Neural cell (in vitro differentiated cells): ENCODE results near the gene ARHGEF12. TPM values are rescaled to one million over a fixed set of nuclear protein-coding genes. Genes with fewer than 3 reads are reported as not detected.

Experiments
- H2AFZ ChIP-seq: fragments of 200-600, 300-800 bp; sonication (generic), shearing (Covaris generic); 2 replicates; pipeline ENCODE4 v1.6.0; 2014; ENCODE audit warnings: low read depth, mild to moderate bottlenecking, antibody characterized with exemption, low read length, moderate library complexity
- H3F3A ChIP-seq: fragments of 200-600 bp; shearing (Covaris generic); 2 replicates; pipeline ENCODE4 v1.6.1; 2016; ENCODE audit warnings: mild to moderate bottlenecking, moderate library complexity, mixed read lengths, antibody characterized with exemption, low read length; ENCODE audit not compliant: insufficient read depth, poor library complexity, severe bottlenecking
- H3K27ac ChIP-seq: fragments of 200-600, 300-800 bp; sonication (generic), shearing (Covaris generic); 2 replicates; pipeline ENCODE4 v1.5.1; 2014; ENCODE audit warnings: mild to moderate bottlenecking, low read length, moderate library complexity
- H3K27me3 ChIP-seq: fragments of 300-800, 200-600 bp; sonication (generic), shearing (Covaris generic); 2 replicates; pipeline ENCODE4 v1.6.0; 2014; ENCODE audit warnings: mild to moderate bottlenecking, low read depth, low read length, moderate library complexity; ENCODE audit not compliant: insufficient read depth
- H3K36me3 ChIP-seq: fragments of 300-800, 200-600 bp; sonication (generic), shearing (Covaris generic); 2 replicates; pipeline ENCODE4 v1.5.1; 2014; ENCODE audit warnings: mild to moderate bottlenecking, antibody characterized with exemption, low read length, moderate library complexity; ENCODE audit not compliant: insufficient read depth
- H3K4me2 ChIP-seq: fragments of 300-800, 200-600 bp; sonication (generic), shearing (Covaris generic); 2 replicates; pipeline ENCODE4 v1.6.0; 2014; ENCODE audit warnings: mild to moderate bottlenecking, low read length
- H3K4me3 ChIP-seq: fragments of 300-800, 200-600 bp; sonication (generic), shearing (Covaris generic); 2 replicates; pipeline ENCODE4 v1.5.1; 2014; ENCODE audit warnings: mild to moderate bottlenecking, low read length, moderate library complexity
- H3K79me2 ChIP-seq: fragments of 200-600 bp; shearing (Covaris generic); replicated peaks from 2 replicates; pipeline ENCODE4 v1.6.0; 2014; ENCODE audit warnings: mild to moderate bottlenecking, low read length, moderate library complexity; ENCODE audit not compliant: insufficient read depth
- H3K9ac ChIP-seq: fragments of 300-800, 200-600 bp; sonication (generic), shearing (Covaris generic); 2 replicates; pipeline ENCODE4 v1.6.1; 2016; ENCODE audit warnings: mild to moderate bottlenecking, low read length, mixed read lengths
- H3K9me2 ChIP-seq: fragments of 200-600 bp; shearing (Covaris generic); 2 replicates; pipeline ENCODE4 v1.6.1; 2016; ENCODE audit warnings: mild to moderate bottlenecking, low read length, mixed read lengths; ENCODE audit not compliant: insufficient read depth
- H3K9me3 ChIP-seq: fragments of 200-600, 300-800 bp; sonication (generic), shearing (Covaris generic); 2 replicates; pipeline ENCODE4 v1.6.1; 2016; ENCODE audit warnings: mild to moderate bottlenecking, mixed run types, low read length, moderate library complexity, mixed read lengths
- H4K20me1 ChIP-seq: fragments of 200-600 bp; shearing (Covaris generic); 2 replicates; pipeline ENCODE4 v1.6.1; 2016; ENCODE audit warnings: mild to moderate bottlenecking, mixed run types; ENCODE audit not compliant: insufficient read depth
- EP300 ChIP-seq: fragments of 450-650 bp; conservative IDR thresholded peaks from 2 replicates; pipeline ENCODE4 v1.6.1; 2014; ENCODE audit warnings: antibody characterized with exemption, mild to moderate bottlenecking, moderate library complexity; ENCODE audit not compliant: poor library complexity, severe bottlenecking
- EZH2 ChIP-seq: fragments of 200-600, 300-800 bp; shearing (Covaris generic), sonication (generic); IDR thresholded peaks from 2 replicates; pipeline ENCODE4 v1.6.1; 2014; ENCODE audit warnings: antibody characterized with exemption, low read length, borderline replicate concordance, mild to moderate bottlenecking; ENCODE audit not compliant: insufficient read depth, poor library complexity, severe bottlenecking
- MXI1 ChIP-seq: fragments of 450-650 bp; conservative IDR thresholded peaks from 2 replicates; pipeline ENCODE4 v1.6.1; 2014; ENCODE audit warnings: antibody characterized with exemption, mild to moderate bottlenecking; ENCODE audit not compliant: poor library complexity, severe bottlenecking
- POLR2AphosphoS5 ChIP-seq: IDR thresholded peaks from 2 replicates; pipeline ENCODE4 v1.6.1; 2012
- RAD21 ChIP-seq: fragments of 450-650 bp; conservative IDR thresholded peaks from 2 replicates; pipeline ENCODE4 v1.6.1; 2014; ENCODE audit warnings: antibody characterized with exemption, mild to moderate bottlenecking, moderate library complexity
- SMC3 ChIP-seq: fragments of 450-650 bp; conservative IDR thresholded peaks from 2 replicates; pipeline ENCODE4 v1.6.1; 2014; ENCODE audit warnings: antibody characterized with exemption, mild to moderate bottlenecking, moderate library complexity; ENCODE audit not compliant: poor library complexity
- TAF1 ChIP-seq: IDR thresholded peaks from 2 replicates; pipeline ENCODE4 v1.6.1; 2012; ENCODE audit warnings: low read depth
- polyA plus RNA-seq: library from polyadenylated mRNA; depleted of rRNA; stranded (reverse); fragments of >200 nt; gene quantifications from 2 replicates; pipeline ENCODE4 v1.2.3, GENCODE V29; 2014
- TF ChIP-seq, protein P1 (sequence below): fragments of 450-650 bp; IDR thresholded peaks from 2 replicates; pipeline ENCODE4 v1.5.1; 2014; ENCODE audit warnings: antibody characterized with exemption, mild to moderate bottlenecking, moderate library complexity; ENCODE audit not compliant: poor library complexity, severe bottlenecking
- TF ChIP-seq, protein P2 (sequence below): IDR thresholded peaks from 2 replicates; pipeline ENCODE4 v1.6.1; 2012; ENCODE audit warnings: borderline replicate concordance

ARHGEF12 gene
- polyA plus RNA-seq, 1 donor from 2014 or later: 93.4 TPM

DNA sequence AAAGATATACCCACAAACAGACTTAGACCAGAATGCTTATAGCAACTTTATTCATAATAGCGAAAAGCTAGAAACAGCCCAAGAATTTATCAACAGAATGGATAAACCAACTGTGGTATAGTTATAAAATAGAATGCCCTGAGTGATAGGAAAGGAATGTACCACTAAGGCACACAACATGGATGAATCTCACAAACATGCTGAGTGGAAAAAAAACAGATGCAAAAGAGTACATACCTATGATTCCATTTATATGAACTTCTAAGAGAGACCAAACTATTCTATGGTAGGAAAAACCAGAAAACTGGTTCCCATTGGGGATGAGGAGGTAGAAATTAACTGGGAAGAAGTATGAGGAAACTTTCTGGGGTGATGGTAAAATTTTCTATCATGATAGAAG is 134.9 kb downstream of the ARHGEF12 start:
- Histone ChIP-seq H3K4me3 (no peak overlapping the region), H3F3A (no peaks in the 10 kb centered on the region), H3K36me3 (peaks cover 27% of the 10 kb centered on the region), H3K27ac (no peak overlapping the region), H3K9ac (no peak overlapping the region), H3K79me2 (no peaks in the 10 kb centered on the region), H3K9me2 (no peaks in the 10 kb centered on the region), H2AFZ (no peak overlapping the region), H3K27me3 (no peaks in the 10 kb centered on the region), H3K9me3 (no peaks in the 10 kb centered on the region), H3K4me2 (no peak overlapping the region), H4K20me1 (no peaks in the 10 kb centered on the region)
- no peak for TF ChIP-seq SMC3
- TF ChIP-seq MXI1: no peak
- TF ChIP-seq TAF1: no peak
- TF ChIP-seq, protein P1, sequence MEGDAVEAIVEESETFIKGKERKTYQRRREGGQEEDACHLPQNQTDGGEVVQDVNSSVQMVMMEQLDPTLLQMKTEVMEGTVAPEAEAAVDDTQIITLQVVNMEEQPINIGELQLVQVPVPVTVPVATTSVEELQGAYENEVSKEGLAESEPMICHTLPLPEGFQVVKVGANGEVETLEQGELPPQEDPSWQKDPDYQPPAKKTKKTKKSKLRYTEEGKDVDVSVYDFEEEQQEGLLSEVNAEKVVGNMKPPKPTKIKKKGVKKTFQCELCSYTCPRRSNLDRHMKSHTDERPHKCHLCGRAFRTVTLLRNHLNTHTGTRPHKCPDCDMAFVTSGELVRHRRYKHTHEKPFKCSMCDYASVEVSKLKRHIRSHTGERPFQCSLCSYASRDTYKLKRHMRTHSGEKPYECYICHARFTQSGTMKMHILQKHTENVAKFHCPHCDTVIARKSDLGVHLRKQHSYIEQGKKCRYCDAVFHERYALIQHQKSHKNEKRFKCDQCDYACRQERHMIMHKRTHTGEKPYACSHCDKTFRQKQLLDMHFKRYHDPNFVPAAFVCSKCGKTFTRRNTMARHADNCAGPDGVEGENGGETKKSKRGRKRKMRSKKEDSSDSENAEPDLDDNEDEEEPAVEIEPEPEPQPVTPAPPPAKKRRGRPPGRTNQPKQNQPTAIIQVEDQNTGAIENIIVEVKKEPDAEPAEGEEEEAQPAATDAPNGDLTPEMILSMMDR: no peak
- TF ChIP-seq EP300: no peak

DNA sequence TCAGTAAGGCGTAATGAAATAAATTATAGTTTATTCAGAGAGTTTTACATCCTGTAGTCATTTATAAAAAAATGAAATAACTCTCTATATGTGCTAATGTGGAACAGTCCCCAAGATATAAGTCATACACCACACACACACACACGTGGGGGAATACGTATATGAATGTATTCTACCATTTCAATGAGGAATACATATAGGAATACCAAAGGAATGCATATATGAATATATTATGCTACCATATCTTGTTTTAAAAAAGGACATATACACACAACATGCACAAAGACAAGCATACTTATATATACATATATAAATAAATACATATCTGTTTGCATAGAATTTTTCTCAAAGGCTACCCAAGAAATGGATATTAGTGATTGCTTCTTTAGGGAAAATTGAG is 135.8 kb downstream of the ARHGEF12 start:
- Histone ChIP-seq H4K20me1 (no peaks in the 10 kb centered on the region), H3K9ac (no peak overlapping the region), H3K4me3 (no peak overlapping the region), H3K79me2 (no peaks in the 10 kb centered on the region), H3K27me3 (no peaks in the 10 kb centered on the region), H3K9me3 (no peaks in the 10 kb centered on the region), H2AFZ (no peak overlapping the region), H3K27ac (no peak overlapping the region), H3K36me3 (peaks cover 22% of the 10 kb centered on the region), H3F3A (no peaks in the 10 kb centered on the region), H3K9me2 (no peaks in the 10 kb centered on the region), H3K4me2 (no peak overlapping the region)
- TF ChIP-seq EZH2: no peak
- no peak for TF ChIP-seq SMC3
- TF ChIP-seq POLR2AphosphoS5: no peak
- TF ChIP-seq RAD21: no peak
- TF ChIP-seq, protein P1: no peak
- TF ChIP-seq, protein P2, sequence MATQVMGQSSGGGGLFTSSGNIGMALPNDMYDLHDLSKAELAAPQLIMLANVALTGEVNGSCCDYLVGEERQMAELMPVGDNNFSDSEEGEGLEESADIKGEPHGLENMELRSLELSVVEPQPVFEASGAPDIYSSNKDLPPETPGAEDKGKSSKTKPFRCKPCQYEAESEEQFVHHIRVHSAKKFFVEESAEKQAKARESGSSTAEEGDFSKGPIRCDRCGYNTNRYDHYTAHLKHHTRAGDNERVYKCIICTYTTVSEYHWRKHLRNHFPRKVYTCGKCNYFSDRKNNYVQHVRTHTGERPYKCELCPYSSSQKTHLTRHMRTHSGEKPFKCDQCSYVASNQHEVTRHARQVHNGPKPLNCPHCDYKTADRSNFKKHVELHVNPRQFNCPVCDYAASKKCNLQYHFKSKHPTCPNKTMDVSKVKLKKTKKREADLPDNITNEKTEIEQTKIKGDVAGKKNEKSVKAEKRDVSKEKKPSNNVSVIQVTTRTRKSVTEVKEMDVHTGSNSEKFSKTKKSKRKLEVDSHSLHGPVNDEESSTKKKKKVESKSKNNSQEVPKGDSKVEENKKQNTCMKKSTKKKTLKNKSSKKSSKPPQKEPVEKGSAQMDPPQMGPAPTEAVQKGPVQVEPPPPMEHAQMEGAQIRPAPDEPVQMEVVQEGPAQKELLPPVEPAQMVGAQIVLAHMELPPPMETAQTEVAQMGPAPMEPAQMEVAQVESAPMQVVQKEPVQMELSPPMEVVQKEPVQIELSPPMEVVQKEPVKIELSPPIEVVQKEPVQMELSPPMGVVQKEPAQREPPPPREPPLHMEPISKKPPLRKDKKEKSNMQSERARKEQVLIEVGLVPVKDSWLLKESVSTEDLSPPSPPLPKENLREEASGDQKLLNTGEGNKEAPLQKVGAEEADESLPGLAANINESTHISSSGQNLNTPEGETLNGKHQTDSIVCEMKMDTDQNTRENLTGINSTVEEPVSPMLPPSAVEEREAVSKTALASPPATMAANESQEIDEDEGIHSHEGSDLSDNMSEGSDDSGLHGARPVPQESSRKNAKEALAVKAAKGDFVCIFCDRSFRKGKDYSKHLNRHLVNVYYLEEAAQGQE: no peak
- TF ChIP-seq TAF1: no peak
- TF ChIP-seq EP300: no peak
- no peak for TF ChIP-seq MXI1
